GM10248 (cell line): ENCODE results near the gene KCNJ3.

Experiments used
- CTCF ChIA-PET: fragments of 300-600 bp; sonication (Branson Sonifier 250); formaldehyde crosslinking; extraction: SDS; loops from one replicate; lab custom pipeline; 2021; ENCODE audit warnings: antibody characterized with exemption; lab: Yijun Ruan, JAX
- POLR2A ChIA-PET: fragments of 350-650 bp; sonication (Branson Sonifier 250); formaldehyde crosslinking; extraction: SDS; loops from one replicate; lab custom pipeline; 2020; ENCODE audit warnings: antibody characterized with exemption; lab: Yijun Ruan, JAX
- DNase-seq: peaks from one replicate; pipeline ENCODE4 v3.0.0; 2012; ENCODE audit errors: extremely low spot score
- CTCF ChIP-seq: IDR thresholded peaks from 2 replicates; pipeline ENCODE4 v1.5.1; 2012; ENCODE audit warnings: mild to moderate bottlenecking, low read depth; ENCODE audit errors: extremely low read depth, missing control alignments, control extremely low read depth

KCNJ3 gene

DNA sequence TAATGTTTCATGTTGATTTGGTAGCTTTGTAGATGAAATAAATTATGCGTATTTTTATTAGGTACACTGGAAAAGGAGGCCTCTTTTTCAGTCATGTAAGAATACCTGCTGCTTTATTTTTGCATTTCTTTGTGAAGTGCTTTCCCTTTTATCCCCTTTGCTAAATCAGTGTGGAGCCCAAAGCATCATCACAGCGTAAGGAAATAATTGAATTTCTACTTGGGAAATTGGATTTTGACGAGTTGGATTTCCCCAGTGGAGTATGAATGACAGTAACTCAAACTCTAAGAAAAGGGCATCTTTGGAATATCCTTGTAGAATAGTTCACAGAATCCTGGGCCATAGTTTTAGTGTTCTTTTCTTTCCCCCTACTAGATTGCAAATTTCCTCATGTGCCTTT is 97.2 kb downstream of the KCNJ3 start:
- TF ChIP-seq CTCF: no peak
- POLR2A ChIA-PET: no interaction called here
- CTCF ChIA-PET: no interaction called here
- DNase-seq: no peak

GRCh38 chr2:154804451-154804850 is 106.0 kb downstream of the KCNJ3 start:
- no peak for TF ChIP-seq CTCF
- CTCF ChIA-PET: interaction anchor here (1.0 kb wide), 1 partner anchor 31 kb away, joined by 3 read pairs; no protein-coding TSS in a partner anchor
- no peak for DNase-seq
- POLR2A ChIA-PET: no interaction called here

DNA sequence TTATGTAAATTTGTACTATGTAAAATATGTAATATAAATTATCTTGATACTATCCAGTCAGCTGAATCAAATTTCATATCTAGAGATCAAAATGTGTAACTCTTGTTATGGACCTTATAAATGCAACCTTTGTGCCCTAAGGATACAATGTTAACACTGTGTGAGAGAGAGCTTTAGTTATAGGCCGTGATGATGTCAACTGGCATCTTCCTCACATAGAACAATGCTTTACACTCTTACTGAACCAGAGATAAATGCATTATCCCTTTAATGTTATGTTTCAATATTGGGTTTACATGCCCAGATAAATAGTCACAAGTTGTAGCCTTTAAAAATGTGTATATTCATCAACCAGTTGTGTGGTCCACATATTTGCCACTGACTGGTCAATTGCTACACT is 115.1 kb downstream of the KCNJ3 start:
- no peak for DNase-seq
- TF ChIP-seq CTCF: no peak
- ChIA-PET POLR2A (no interaction called here), CTCF (interaction anchor here (1.1 kb wide), 1 partner anchor 10 kb away, joined by 4 read pairs; no protein-coding TSS in a partner anchor)

- CTCF ChIA-PET: no interaction called here
- no peak for TF ChIP-seq CTCF
- no peak for DNase-seq
- POLR2A ChIA-PET: no interaction called here
Observed at GRCh38 chr2:154814856-154815255, 116.4 kb downstream of the KCNJ3 start.

DNA sequence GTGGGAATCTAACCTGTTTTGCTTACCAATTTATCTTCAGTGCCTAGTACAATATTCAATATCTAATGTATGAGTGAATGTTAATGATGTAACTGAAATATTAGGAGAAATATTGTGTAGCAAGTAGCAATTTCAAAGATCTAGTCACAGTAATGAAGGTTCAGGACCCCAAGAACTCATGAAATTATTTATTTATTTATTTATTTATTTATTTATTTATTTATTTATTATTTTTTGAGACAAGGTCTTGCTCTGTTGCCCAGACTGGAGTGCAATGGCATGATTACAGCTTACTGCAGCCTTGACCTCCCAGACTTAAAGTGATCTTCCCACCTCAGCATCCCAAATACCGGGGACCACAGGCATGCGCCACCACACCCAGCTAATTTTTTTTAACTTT is 126.9 kb downstream of the KCNJ3 start:
- TF ChIP-seq CTCF: no peak
- POLR2A ChIA-PET: no interaction called here
- CTCF ChIA-PET: no interaction called here
- DNase-seq: no peak

GRCh38 chr2:154826827-154827226 is 128.3 kb downstream of the KCNJ3 start:
- POLR2A ChIA-PET: no interaction called here

More at GRCh38 chr2:154826827-154827226, 128.3 kb downstream of the KCNJ3 start:
- TF ChIP-seq CTCF: no peak
- DNase-seq: no peak
- CTCF ChIA-PET: no interaction called here
